Calu3 (cell line): Measurements from ENCODE around the gene SLC47A2. TPM values are rescaled to one million over a fixed set of nuclear protein-coding genes. Genes with fewer than 3 reads are reported as not detected.

ENCODE experiments used
- BruUV-seq: library from RNA; stranded (reverse); fragments of 400-500 nt; replicated peaks from 2 replicates; lab custom pipeline; 2021; lab: Mats Ljungman, UMichigan
- CTCF ChIA-PET: fragments of 300-600 bp; sonication (Branson Sonifier 250); formaldehyde crosslinking; loops from one replicate; lab custom pipeline; 2022; ENCODE audit warnings: antibody characterized with exemption; lab: Charles Lee
- DNase-seq: peaks from one replicate; pipeline ENCODE4 v3.0.0; 2022
- H3K27ac Mint-ChIP-seq: one replicate; pipeline ENCODE4 v1.8.0; 2022; ENCODE audit warnings: mixed read lengths; ENCODE audit not compliant: unreplicated experiment
- H3K27me3 Mint-ChIP-seq: one replicate; pipeline ENCODE4 v1.8.0; 2022; ENCODE audit warnings: mixed read lengths; ENCODE audit not compliant: unreplicated experiment
- H3K36me3 Mint-ChIP-seq: one replicate; pipeline ENCODE4 v1.8.0; 2022; ENCODE audit warnings: mild to moderate bottlenecking, moderate library complexity, mixed read lengths; ENCODE audit not compliant: insufficient read depth, unreplicated experiment
- H3K4me1 Mint-ChIP-seq: one replicate; pipeline ENCODE4 v1.8.0; 2022; ENCODE audit warnings: mild to moderate bottlenecking, low read depth, mixed read lengths; ENCODE audit not compliant: unreplicated experiment
- H3K4me3 Mint-ChIP-seq: one replicate; pipeline ENCODE4 v1.8.0; 2022; ENCODE audit warnings: mild to moderate bottlenecking, low read depth, moderate library complexity, mixed read lengths; ENCODE audit not compliant: unreplicated experiment
- H3K9me3 Mint-ChIP-seq: one replicate; pipeline ENCODE4 v1.8.0; 2022; ENCODE audit warnings: low read depth, mixed read lengths; ENCODE audit not compliant: unreplicated experiment
- intact Hi-C: fragments of 100-400 bp; cut with micrococcal nuclease; formaldehyde crosslinking; loops from one replicate; pipeline ENCODE4 v1.10.0; 2022; ENCODE audit not compliant: unreplicated experiment
- total RNA-seq: library from RNA; stranded (reverse); gene quantifications from 2 replicates; pipeline ENCODE4 v1.2.3, GENCODE V29; 2022
- TF ChIP-seq, protein P1 (sequence below): fragments of 200-600 bp; IDR thresholded peaks from one replicate; pipeline ENCODE4 v1.8.0; 2022; ENCODE audit warnings: antibody characterized with exemption; ENCODE audit not compliant: unreplicated experiment

The SLC47A2 gene
- total RNA-seq, 1 experiment from 2014 or later = not detected

GRCh38 chr17:19629449-19629848, 86.9 kb downstream of the SLC47A2 start:
- intact Hi-C loops = no loop called here

More at GRCh38 chr17:19629449-19629848, 86.9 kb downstream of the SLC47A2 start:
- no peak overlapping the region for H3K4me3 Mint-ChIP-seq
- no peak overlapping the region for H3K27ac Mint-ChIP-seq
- H3K36me3 Mint-ChIP-seq = no peaks in the 10 kb centered on the region
- CTCF ChIA-PET = no interaction called here
- TF ChIP-seq, protein P1, sequence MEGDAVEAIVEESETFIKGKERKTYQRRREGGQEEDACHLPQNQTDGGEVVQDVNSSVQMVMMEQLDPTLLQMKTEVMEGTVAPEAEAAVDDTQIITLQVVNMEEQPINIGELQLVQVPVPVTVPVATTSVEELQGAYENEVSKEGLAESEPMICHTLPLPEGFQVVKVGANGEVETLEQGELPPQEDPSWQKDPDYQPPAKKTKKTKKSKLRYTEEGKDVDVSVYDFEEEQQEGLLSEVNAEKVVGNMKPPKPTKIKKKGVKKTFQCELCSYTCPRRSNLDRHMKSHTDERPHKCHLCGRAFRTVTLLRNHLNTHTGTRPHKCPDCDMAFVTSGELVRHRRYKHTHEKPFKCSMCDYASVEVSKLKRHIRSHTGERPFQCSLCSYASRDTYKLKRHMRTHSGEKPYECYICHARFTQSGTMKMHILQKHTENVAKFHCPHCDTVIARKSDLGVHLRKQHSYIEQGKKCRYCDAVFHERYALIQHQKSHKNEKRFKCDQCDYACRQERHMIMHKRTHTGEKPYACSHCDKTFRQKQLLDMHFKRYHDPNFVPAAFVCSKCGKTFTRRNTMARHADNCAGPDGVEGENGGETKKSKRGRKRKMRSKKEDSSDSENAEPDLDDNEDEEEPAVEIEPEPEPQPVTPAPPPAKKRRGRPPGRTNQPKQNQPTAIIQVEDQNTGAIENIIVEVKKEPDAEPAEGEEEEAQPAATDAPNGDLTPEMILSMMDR = no peak
- no peaks in the 10 kb centered on the region for H3K9me3 Mint-ChIP-seq
- no peak for DNase-seq
- BruUV-seq = no TSS peak
- H3K4me1 Mint-ChIP-seq = no peaks in the 10 kb centered on the region
- H3K27me3 Mint-ChIP-seq = no peaks in the 10 kb centered on the region

Other genes starting within 250 kb of the SLC47A2 start
- gene SLC47A1, start 182.7 kb downstream of the SLC47A2 start, total RNA-seq = not detected in 2 replicates
- 32.4 and 38.0 TPM in 2 replicates for gene ALDH3A2, start 67.8 kb downstream of the SLC47A2 start, total RNA-seq
- gene ALDH3A1, start 31.7 kb upstream of the SLC47A2 start, total RNA-seq = 0.38 and 0.47 TPM in 2 replicates
- gene ULK2, start 151.4 kb upstream of the SLC47A2 start, total RNA-seq = 4.3 and 4.7 TPM in 2 replicates